OCI-M2 (cell line): Measurements from ENCODE around the gene LACTB.

Experiments used
- DNase-seq: peaks from one replicate; lab custom pipeline; 2025; ENCODE audit not compliant: unreplicated experiment; lab: John Stamatoyannopoulos, UW

The LACTB gene

GRCh38 chr15:63122002-63122875 is 578 bp downstream of the LACTB start:
- peak; percentile 22 for DNase-seq

GRCh38 chr15:63124506-63124905 is 2.8 kb downstream of the LACTB start:
- no peak for DNase-seq

GRCh38 chr15:63126726-63127125 is 5.1 kb downstream of the LACTB start:
- no peak for DNase-seq

GRCh38 chr15:63133786-63134185 is 12.1 kb downstream of the LACTB start:
- no peak for DNase-seq

- no peak for DNase-seq
Measured at GRCh38 chr15:63134245-63134985, 12.8 kb downstream of the LACTB start.

- no peak for DNase-seq
Measured at GRCh38 chr15:63135281-63135680, 13.6 kb downstream of the LACTB start.

- DNase-seq = no peak
Measured at GRCh38 chr15:63135804-63136203, 14.1 kb downstream of the LACTB start.

- DNase-seq = no peak
Measured at GRCh38 chr15:63136742-63137141, 15.1 kb downstream of the LACTB start.

- no peak for DNase-seq
Measured at GRCh38 chr15:63140936-63141335, 19.3 kb downstream of the LACTB start.

GRCh38 chr15:63145426-63145825 is 23.8 kb downstream of the LACTB start:
- no peak for DNase-seq

GRCh38 chr15:63146684-63147083 is 25.0 kb downstream of the LACTB start:
- DNase-seq = no peak

GRCh38 chr15:63151665-63152064 is 30.0 kb downstream of the LACTB start:
- DNase-seq = no peak

GRCh38 chr15:63155486-63155885 is 33.8 kb downstream of the LACTB start:
- no peak for DNase-seq

- DNase-seq = no peak
Measured at GRCh38 chr15:63156086-63156710, 34.5 kb downstream of the LACTB start.

- no peak for DNase-seq
Measured at GRCh38 chr15:63156755-63157117, 35.1 kb downstream of the LACTB start.

- peak; percentile 41 for DNase-seq
Measured at GRCh38 chr15:63157118-63157843, 35.6 kb downstream of the LACTB start, which contains the start of gene RPS27L. RPS27L (minus strand) TSS chr15:63157477; CDS start chr15:63157405, 72 bp downstream.

GRCh38 chr15:63157891-63158431 is 36.3 kb downstream of the LACTB start:
- DNase-seq = no peak

GRCh38 chr15:63160638-63161037 is 39.0 kb downstream of the LACTB start:
- no peak for DNase-seq

- DNase-seq = no peak
Measured at GRCh38 chr15:63163217-63163616, 41.6 kb downstream of the LACTB start.

- no peak for DNase-seq
Measured at GRCh38 chr15:63165166-63165859, 43.7 kb downstream of the LACTB start.
